ENCODE data around the gene VAV2.

Gene VAV2

GRCh38 chr9:133950629-133951111, 41.5 kb downstream of the VAV2 start:
- DNase-seq = no peak

GRCh38 chr9:133950192-133950591, 41.9 kb downstream of the VAV2 start:
- DNase-seq = no peak

- DNase-seq = no peak
Observed at GRCh38 chr9:133949486-133950061, 42.5 kb downstream of the VAV2 start.

GRCh38 chr9:133948561-133949485, 43.3 kb downstream of the VAV2 start:
- no peak for DNase-seq

GRCh38 chr9:133948131-133948530, 44.0 kb downstream of the VAV2 start:
- no peak for DNase-seq

GRCh38 chr9:133946840-133947486, 45.2 kb downstream of the VAV2 start:
- DNase-seq = no peak

- no peak for DNase-seq
Observed at GRCh38 chr9:133945977-133946753, 46.0 kb downstream of the VAV2 start.

GRCh38 chr9:133945314-133945975, 46.7 kb downstream of the VAV2 start:
- no peak for DNase-seq

GRCh38 chr9:133944746-133945135, 47.4 kb downstream of the VAV2 start:
- no peak for DNase-seq

- DNase-seq = no peak
Observed at GRCh38 chr9:133943781-133944745, 48.1 kb downstream of the VAV2 start.

GRCh38 chr9:133943036-133943780, 48.9 kb downstream of the VAV2 start:
- no peak for DNase-seq

GRCh38 chr9:133942206-133942975, 49.7 kb downstream of the VAV2 start:
- no peak for DNase-seq

GRCh38 chr9:133939845-133940244, 52.3 kb downstream of the VAV2 start:
- no peak for DNase-seq

- no peak for DNase-seq
Observed at GRCh38 chr9:133939171-133939785, 52.8 kb downstream of the VAV2 start.

GRCh38 chr9:133938753-133939152, 53.4 kb downstream of the VAV2 start:
- DNase-seq = no peak

GRCh38 chr9:133938086-133938485, 54.0 kb downstream of the VAV2 start:
- DNase-seq = no peak

GRCh38 chr9:133937120-133937519, 55.0 kb downstream of the VAV2 start:
- DNase-seq = no peak

- DNase-seq = no peak
Observed at GRCh38 chr9:133935328-133936005, 56.7 kb downstream of the VAV2 start.
